ENCODE data around the gene HSFX3. TPM values are rescaled to one million over a fixed set of nuclear protein-coding genes. Genes with fewer than 3 reads are reported as not detected.

HSFX3 gene
- total RNA-seq, 1 donor from 2014 or later = not detected

DNA sequence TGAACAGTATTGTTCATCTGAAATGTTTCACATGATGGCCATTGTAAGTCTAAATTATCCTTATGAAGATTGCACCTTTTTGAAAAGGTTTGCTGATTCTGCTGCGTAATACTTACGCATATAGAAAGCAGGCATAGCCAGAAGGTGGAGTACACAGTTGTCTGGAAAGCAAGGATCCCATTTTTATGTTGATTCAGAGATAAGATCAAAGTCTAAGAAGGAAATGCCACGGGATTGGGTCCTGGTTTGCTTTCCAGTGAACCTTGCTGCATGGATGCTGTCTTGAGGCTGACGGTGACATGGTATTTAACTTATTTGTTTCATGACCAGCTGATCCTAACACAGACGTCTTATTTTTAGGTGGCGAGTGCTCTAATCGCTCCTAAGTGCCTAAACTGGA, 22.0 kb upstream of the HSFX3 start:
- Mint-ChIP-seq H3K4me3 (ENCODE audit: unreplicated experiment) (no peak overlapping the region), H3K4me1 (ENCODE audit: unreplicated experiment) (peaks cover 10% of the 10 kb centered on the region), H3K27me3 (ENCODE audit: unreplicated experiment) (no peaks in the 10 kb centered on the region), H3K36me3 (ENCODE audit: unreplicated experiment) (no peaks in the 10 kb centered on the region), H3K27ac (ENCODE audit: unreplicated experiment) (no peak overlapping the region), H3K9me3 (ENCODE audit: unreplicated experiment) (peaks cover 4% of the 10 kb centered on the region)
- TF ChIP-seq, protein P1, sequence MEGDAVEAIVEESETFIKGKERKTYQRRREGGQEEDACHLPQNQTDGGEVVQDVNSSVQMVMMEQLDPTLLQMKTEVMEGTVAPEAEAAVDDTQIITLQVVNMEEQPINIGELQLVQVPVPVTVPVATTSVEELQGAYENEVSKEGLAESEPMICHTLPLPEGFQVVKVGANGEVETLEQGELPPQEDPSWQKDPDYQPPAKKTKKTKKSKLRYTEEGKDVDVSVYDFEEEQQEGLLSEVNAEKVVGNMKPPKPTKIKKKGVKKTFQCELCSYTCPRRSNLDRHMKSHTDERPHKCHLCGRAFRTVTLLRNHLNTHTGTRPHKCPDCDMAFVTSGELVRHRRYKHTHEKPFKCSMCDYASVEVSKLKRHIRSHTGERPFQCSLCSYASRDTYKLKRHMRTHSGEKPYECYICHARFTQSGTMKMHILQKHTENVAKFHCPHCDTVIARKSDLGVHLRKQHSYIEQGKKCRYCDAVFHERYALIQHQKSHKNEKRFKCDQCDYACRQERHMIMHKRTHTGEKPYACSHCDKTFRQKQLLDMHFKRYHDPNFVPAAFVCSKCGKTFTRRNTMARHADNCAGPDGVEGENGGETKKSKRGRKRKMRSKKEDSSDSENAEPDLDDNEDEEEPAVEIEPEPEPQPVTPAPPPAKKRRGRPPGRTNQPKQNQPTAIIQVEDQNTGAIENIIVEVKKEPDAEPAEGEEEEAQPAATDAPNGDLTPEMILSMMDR (IDR thresholded peaks at IDR 0.05) = no peak
- DNase-seq (ENCODE audit: extremely low spot score, unreplicated experiment) = no peak

DNA sequence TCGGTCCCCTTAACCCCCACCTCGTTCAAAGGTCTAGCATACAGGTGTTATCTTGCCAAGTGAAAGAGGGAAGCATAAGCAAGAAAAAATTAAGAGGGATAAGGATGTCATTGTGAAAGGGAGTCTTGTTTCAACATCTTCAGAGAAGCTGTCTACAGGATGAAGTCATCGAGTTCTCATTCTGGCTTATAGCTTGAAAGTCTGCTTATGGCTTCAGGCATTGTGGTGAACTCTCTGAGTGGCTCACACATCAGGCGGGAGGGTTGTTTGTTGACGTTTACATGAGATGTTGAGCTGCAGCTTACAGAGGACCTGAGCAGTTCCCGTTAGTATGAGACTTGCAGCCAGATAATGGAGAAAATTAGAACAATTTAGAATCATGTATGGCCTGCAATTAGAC, 20.9 kb upstream of the HSFX3 start:
- Mint-ChIP-seq H3K27me3 (ENCODE audit: unreplicated experiment) (no peaks in the 10 kb centered on the region), H3K27ac (ENCODE audit: unreplicated experiment) (no peak overlapping the region), H3K4me1 (ENCODE audit: unreplicated experiment) (peaks cover 10% of the 10 kb centered on the region), H3K36me3 (ENCODE audit: unreplicated experiment) (no peaks in the 10 kb centered on the region), H3K4me3 (ENCODE audit: unreplicated experiment) (no peak overlapping the region), H3K9me3 (ENCODE audit: unreplicated experiment) (peaks cover 4% of the 10 kb centered on the region)
- TF ChIP-seq, protein P1 (IDR thresholded peaks at IDR 0.05) = no peak
- DNase-seq (ENCODE audit: extremely low spot score, unreplicated experiment) = no peak

DNA sequence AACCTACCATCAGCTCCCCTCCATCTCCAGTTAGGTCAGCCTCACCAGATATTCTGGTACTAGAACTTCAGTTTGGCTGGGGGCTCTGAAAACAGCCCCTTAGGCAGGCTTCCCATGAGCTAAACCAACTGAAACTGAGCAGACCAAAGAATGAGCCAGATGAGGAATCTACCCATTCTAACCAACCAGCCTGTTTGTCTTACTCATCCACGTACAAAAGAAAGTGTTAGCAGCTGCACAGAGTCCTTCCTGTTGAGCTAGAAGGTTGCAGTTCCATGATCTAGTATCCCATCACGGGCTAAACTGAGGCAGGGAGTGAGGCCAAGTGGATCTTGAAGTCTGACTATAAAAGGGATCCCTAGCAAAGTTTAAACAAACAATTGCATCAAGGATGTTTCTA, 20.0 kb upstream of the HSFX3 start:
- Mint-ChIP-seq H3K27me3 (ENCODE audit: unreplicated experiment) (no peaks in the 10 kb centered on the region), H3K9me3 (ENCODE audit: unreplicated experiment) (peaks cover 4% of the 10 kb centered on the region), H3K27ac (ENCODE audit: unreplicated experiment) (no peak overlapping the region), H3K36me3 (ENCODE audit: unreplicated experiment) (no peaks in the 10 kb centered on the region), H3K4me1 (ENCODE audit: unreplicated experiment) (peaks cover 10% of the 10 kb centered on the region), H3K4me3 (ENCODE audit: unreplicated experiment) (no peak overlapping the region)
- DNase-seq (ENCODE audit: extremely low spot score, unreplicated experiment) = no peak
- TF ChIP-seq, protein P1 (IDR thresholded peaks at IDR 0.05) = no peak

DNA sequence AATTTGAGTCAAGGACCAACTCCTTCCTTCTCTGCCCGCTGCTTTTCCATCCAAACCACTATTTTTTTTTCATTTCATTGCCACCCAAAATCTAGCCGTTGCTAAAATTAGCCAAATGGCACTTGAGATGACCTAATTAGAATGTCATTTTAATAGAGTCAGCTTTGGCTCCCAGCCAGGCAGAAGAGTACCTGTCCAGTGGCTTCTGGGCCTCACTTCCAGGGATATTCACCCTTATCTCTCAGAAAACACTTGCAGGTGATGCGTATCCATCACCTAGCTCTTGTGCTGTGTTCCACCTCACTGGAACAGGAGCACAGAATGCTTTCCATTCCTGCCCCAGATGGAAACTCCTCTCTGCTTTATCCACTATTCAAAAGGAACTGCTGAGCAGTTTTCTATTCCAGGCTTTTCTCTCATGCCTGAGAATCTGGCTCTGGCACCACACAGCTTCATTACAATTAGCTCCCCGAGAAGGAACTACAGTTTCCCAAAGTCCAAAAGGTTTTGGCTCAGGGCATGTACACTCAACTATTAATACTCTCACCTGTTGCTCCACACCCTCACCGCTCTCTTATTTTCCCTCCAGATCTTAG, 19.1 kb upstream of the HSFX3 start:
- Mint-ChIP-seq H3K36me3 (ENCODE audit: unreplicated experiment) (no peaks in the 10 kb centered on the region), H3K27me3 (ENCODE audit: unreplicated experiment) (no peaks in the 10 kb centered on the region), H3K27ac (ENCODE audit: unreplicated experiment) (no peak overlapping the region), H3K4me3 (ENCODE audit: unreplicated experiment) (no peak overlapping the region), H3K9me3 (ENCODE audit: unreplicated experiment) (peaks cover 4% of the 10 kb centered on the region), H3K4me1 (ENCODE audit: unreplicated experiment) (peaks cover 10% of the 10 kb centered on the region)
- TF ChIP-seq, protein P1 (IDR thresholded peaks at IDR 0.05) = no peak
- DNase-seq (ENCODE audit: extremely low spot score, unreplicated experiment) = peak; percentile 25

DNA sequence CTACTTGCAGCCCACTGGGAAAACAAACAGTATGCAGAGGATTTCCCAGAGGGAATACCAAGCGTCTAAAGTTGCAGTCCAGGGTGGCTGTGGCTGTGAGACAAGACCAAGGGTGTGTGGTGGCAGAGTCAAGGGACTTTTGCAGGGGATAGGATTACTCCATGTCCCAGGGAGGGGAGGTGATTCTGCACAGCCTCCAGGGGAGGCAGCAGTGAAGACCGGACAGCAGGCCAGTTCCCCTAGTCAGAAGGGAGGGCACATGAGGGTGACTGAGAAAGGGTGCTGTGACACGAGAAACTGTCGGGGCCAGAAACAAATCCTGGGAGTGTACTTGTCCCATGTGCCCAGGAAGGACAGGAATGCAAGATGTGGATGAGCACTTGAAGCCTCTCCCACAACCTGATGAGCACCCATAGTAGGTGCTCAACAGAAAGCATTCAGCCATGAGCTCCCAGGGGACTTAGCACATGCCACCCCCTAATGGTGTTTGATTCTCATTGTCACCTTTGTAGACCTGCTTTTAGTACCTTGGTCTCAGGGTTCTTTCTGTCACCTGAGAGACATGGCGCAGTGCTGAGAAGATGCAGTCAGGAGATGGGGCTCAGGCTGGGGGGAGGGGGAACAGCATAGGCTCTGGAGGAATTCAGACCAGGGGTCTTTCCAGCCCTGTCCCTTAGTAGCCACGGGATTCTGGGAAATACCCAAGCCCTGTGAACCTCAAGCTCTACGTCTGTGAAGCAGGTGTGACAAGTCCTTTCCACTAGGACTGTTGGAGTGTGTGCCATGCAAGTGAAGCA, 18.1 kb upstream of the HSFX3 start:
- H3K4me3 Mint-ChIP-seq (ENCODE audit: unreplicated experiment) = no peak overlapping the region
- peaks cover 4% of the 10 kb centered on the region for H3K9me3 Mint-ChIP-seq (ENCODE audit: unreplicated experiment)
- no peak overlapping the region for H3K27ac Mint-ChIP-seq (ENCODE audit: unreplicated experiment)
- H3K27me3 Mint-ChIP-seq (ENCODE audit: unreplicated experiment) = no peaks in the 10 kb centered on the region
- peak; percentile 56 for DNase-seq (ENCODE audit: extremely low spot score, unreplicated experiment)
- peaks cover 7% of the 10 kb centered on the region for H3K4me1 Mint-ChIP-seq (ENCODE audit: unreplicated experiment)
- no peaks in the 10 kb centered on the region for H3K36me3 Mint-ChIP-seq (ENCODE audit: unreplicated experiment)
- TF ChIP-seq, protein P1 (IDR thresholded peaks at IDR 0.05) = no peak
